GM19240 (cell line): Measurements from ENCODE around the gene PROSER2.
"Not testable (repeated sequence)": the region's sequence is repeated elsewhere in the genome, so short reads cannot be mapped to it uniquely, and the experiment has no call there.

Source experiments
- DNase-seq: peaks from one replicate; pipeline ENCODE4 v3.0.0; 2011; ENCODE audit warnings: low spot score; ENCODE audit not compliant: insufficient read length

The PROSER2 gene

GRCh38 chr10:11884706-11885423 lies 61.7 kb downstream of the PROSER2 start:
- no peak for DNase-seq

- no peak for DNase-seq
These were observed 62.4 kb downstream of the PROSER2 start for GRCh38 chr10:11885437-11886137.

- no peak for DNase-seq
These were observed 63.0 kb downstream of the PROSER2 start for GRCh38 chr10:11886138-11886474.

GRCh38 chr10:11886851-11887250 lies 63.7 kb downstream of the PROSER2 start:
- no peak for DNase-seq

GRCh38 chr10:11887381-11888227 lies 64.4 kb downstream of the PROSER2 start:
- DNase-seq, result no peak

- DNase-seq, result not testable (repeated sequence)
These were observed 66.1 kb downstream of the PROSER2 start for GRCh38 chr10:11889263-11889662.

GRCh38 chr10:11891776-11892486 lies 68.8 kb downstream of the PROSER2 start:
- DNase-seq, result no peak

- DNase-seq, result no peak
These were observed 70.7 kb downstream of the PROSER2 start for GRCh38 chr10:11893749-11894278.

GRCh38 chr10:11894381-11895107 lies 71.4 kb downstream of the PROSER2 start:
- no peak for DNase-seq

GRCh38 chr10:11895108-11895466 lies 71.9 kb downstream of the PROSER2 start:
- no peak for DNase-seq

GRCh38 chr10:11895598-11895997 lies 72.4 kb downstream of the PROSER2 start:
- DNase-seq, result no peak

- no peak for DNase-seq
These were observed 73.5 kb downstream of the PROSER2 start for GRCh38 chr10:11896549-11897200.

GRCh38 chr10:11898033-11898371 lies 74.8 kb downstream of the PROSER2 start:
- DNase-seq, result no peak

- no peak for DNase-seq
These were observed 75.4 kb downstream of the PROSER2 start for GRCh38 chr10:11898372-11899066.

- DNase-seq, result no peak
These were observed 76.1 kb downstream of the PROSER2 start for GRCh38 chr10:11899067-11899876.

- DNase-seq, result no peak
These were observed 77.8 kb downstream of the PROSER2 start for GRCh38 chr10:11901036-11901301.

- DNase-seq, result no peak
These were observed 78.3 kb downstream of the PROSER2 start for GRCh38 chr10:11901454-11901832.

GRCh38 chr10:11901833-11902475 lies 78.8 kb downstream of the PROSER2 start:
- DNase-seq, result no peak

GRCh38 chr10:11902646-11903045 lies 79.5 kb downstream of the PROSER2 start:
- no peak for DNase-seq
